Uterus (tissue), 4 donors: ENCODE results near the gene AKR1C8. TPM values are rescaled to one million over a fixed set of nuclear protein-coding genes. Genes with fewer than 3 reads are reported as not detected.

Experiments
- DNase-seq, 2 donors: peaks; one replicate each; pipeline ENCODE4 v3.0.0-alpha.2; 2019 to 2020
- H3K27ac ChIP-seq, 2 donors: fragments of 200-600 bp; sonication (generic); 1 replicate in 1 of 2; 2 replicates in 1 of 2; pipeline ENCODE4 v1.5.1; 2016 to 2018
- H3K27me3 ChIP-seq, 2 donors: fragments of 200-600 bp; sonication (generic); one replicate each; pipeline ENCODE4 v1.5.1; 2018 to 2019; ENCODE audit warnings: control low read depth in 1 of 2
- H3K36me3 ChIP-seq, 2 donors: fragments of 200-600 bp; sonication (generic); one replicate each; pipeline ENCODE4 v1.5.1; 2019; ENCODE audit warnings: control low read depth in 1 of 2
- H3K4me1 ChIP-seq, 2 donors: fragments of 200-600 bp; sonication (generic); one replicate each; pipeline ENCODE4 v1.5.1; 2018 to 2019; ENCODE audit warnings: control low read depth in 1 of 2
- H3K4me3 ChIP-seq, 2 donors: fragments of 200-600 bp; sonication (generic); 1 replicate in 1 of 2; 2 replicates in 1 of 2; pipeline ENCODE4 v1.5.1; 2018 to 2019; ENCODE audit warnings: mild to moderate bottlenecking in 1 of 2
- H3K9me3 ChIP-seq, 2 donors: fragments of 200-600 bp; sonication (generic); one replicate each; pipeline ENCODE4 v1.5.1; 2019; ENCODE audit warnings: control low read depth in 1 of 2
- CTCF ChIP-seq, 4 experiments: fragments of 200-600 bp in 2 of 4; fragments of 450-650 bp in 2 of 4; sonication (generic) in 2 of 4; IDR thresholded peaks; one replicate each; pipeline ENCODE4 v1.5.1; 2016 to 2019; ENCODE audit warnings: antibody characterized with exemption in 4 of 4, mild to moderate bottlenecking in 2 of 4, moderate library complexity in 1 of 4
- POLR2A ChIP-seq, 2 donors: fragments of 450-650 bp; IDR thresholded peaks; one replicate each; pipeline ENCODE4 v1.6.1; 2016; ENCODE audit warnings: antibody characterized with exemption in 2 of 2, mild to moderate bottlenecking in 1 of 2, moderate library complexity in 1 of 2
- intact Hi-C: fragments of 100-400 bp; cut with DNase I; formaldehyde crosslinking; loops from one replicate; pipeline ENCODE4 v1.15.1; 2023; ENCODE audit warnings: low total_unique reads
- total RNA-seq, 4 donors: library from RNA; depleted of rRNA in 3 of 4; stranded (reverse); fragments of >200 nt in 3 of 4; gene quantifications; one replicate each; pipeline versions ENCODE4 v1.1.0 to v1.2.4, GENCODE V29; 2014 to 2023
- donor health status: DM: yes; HTN: yes; CAD: no.

Gene AKR1C8
- total RNA-seq, 4 donors from 2014 or later = not detected

GRCh38 chr10:5199398-5199797, 14.4 kb upstream of the AKR1C8 start:
- H3K27me3 ChIP-seq = no peaks in the 10 kb centered on the region
- intact Hi-C loops = no loop called here
- H3K4me3 ChIP-seq = no peak overlapping the region
- no peaks in the 10 kb centered on the region for H3K9me3 ChIP-seq
- DNase-seq = no peak
- no peaks in the 10 kb centered on the region for H3K4me1 ChIP-seq
- TF ChIP-seq POLR2A (IDR thresholded peaks at IDR 0.05) (no peak), CTCF (IDR thresholded peaks at IDR 0.05) (no peak)
- no peak overlapping the region for H3K27ac ChIP-seq
- H3K36me3 ChIP-seq = no peaks in the 10 kb centered on the region

GRCh38 chr10:5198386-5198785, 13.4 kb upstream of the AKR1C8 start:
- no peaks in the 10 kb centered on the region for H3K4me1 ChIP-seq
- H3K27me3 ChIP-seq = no peaks in the 10 kb centered on the region
- no peaks in the 10 kb centered on the region for H3K36me3 ChIP-seq
- no peak for TF ChIP-seq POLR2A (IDR thresholded peaks at IDR 0.05)
- no peak for TF ChIP-seq CTCF (IDR thresholded peaks at IDR 0.05)
- intact Hi-C loops = no loop called here
- no peak overlapping the region for H3K4me3 ChIP-seq
- DNase-seq = no peak
- no peaks in the 10 kb centered on the region for H3K9me3 ChIP-seq
- H3K27ac ChIP-seq = no peak overlapping the region

GRCh38 chr10:5196702-5197113, 11.8 kb upstream of the AKR1C8 start, which contains the start of gene AKR1C4:
Gene AKR1C4 (plus strand): TSS chr10:5196837. CDS start chr10:5196868, 31 bp downstream.
- intact Hi-C loops = no loop called here
- no peak for DNase-seq
- Histone ChIP-seq H3K4me1 (no peaks in the 10 kb centered on the region), H3K9me3 (no peaks in the 10 kb centered on the region), H3K4me3 (no peak within 1 kb of the TSS), H3K27me3 (no peaks in the 10 kb centered on the region), H3K36me3 (no peaks in the 10 kb centered on the region), H3K27ac (no peak within 1 kb of the TSS)
- TF ChIP-seq CTCF (IDR thresholded peaks at IDR 0.05) = no peak
- no peak for TF ChIP-seq POLR2A (IDR thresholded peaks at IDR 0.05)

- H3K36me3 ChIP-seq = no peaks in the 10 kb centered on the region
- H3K27me3 ChIP-seq = no peaks in the 10 kb centered on the region
- no peaks in the 10 kb centered on the region for H3K4me1 ChIP-seq
- intact Hi-C loops = no loop called here
- no peaks in the 10 kb centered on the region for H3K9me3 ChIP-seq
- no peak overlapping the region for H3K27ac ChIP-seq
- TF ChIP-seq POLR2A (IDR thresholded peaks at IDR 0.05) (no peak), CTCF (IDR thresholded peaks at IDR 0.05) (no peak)
- no peak overlapping the region for H3K4me3 ChIP-seq
- no peak for DNase-seq
Observed at GRCh38 chr10:5195727-5196374, 10.9 kb upstream of the AKR1C8 start.

GRCh38 chr10:5194431-5194830, 9.5 kb upstream of the AKR1C8 start:
- H3K36me3 ChIP-seq = no peaks in the 10 kb centered on the region
- H3K9me3 ChIP-seq = no peaks in the 10 kb centered on the region
- H3K27ac ChIP-seq = no peak overlapping the region
- DNase-seq = no peak
- no peaks in the 10 kb centered on the region for H3K27me3 ChIP-seq
- TF ChIP-seq POLR2A (IDR thresholded peaks at IDR 0.05) = no peak
- no peak for TF ChIP-seq CTCF (IDR thresholded peaks at IDR 0.05)
- intact Hi-C loops = no loop called here
- no peaks in the 10 kb centered on the region for H3K4me1 ChIP-seq
- no peak overlapping the region for H3K4me3 ChIP-seq
